ES-I3 (cell line): ENCODE data around the gene EFR3B.
"Not testable (repeated sequence)": the region's sequence is repeated elsewhere in the genome, so short reads cannot be mapped to it uniquely, and the experiment has no call there.

Source experiments
- H3K36me3 ChIP-seq: 2 replicates; pipeline ENCODE4 v1.6.1; 2013; ENCODE audit warnings: mild to moderate bottlenecking, low read length, control low read depth, moderate library complexity; ENCODE audit not compliant: insufficient read depth
- H3K4me1 ChIP-seq: 2 replicates; pipeline ENCODE4 v1.6.1; 2013; ENCODE audit warnings: mild to moderate bottlenecking, control low read depth, low read length; ENCODE audit not compliant: insufficient read depth
- H3K9ac ChIP-seq: 2 replicates; pipeline ENCODE4 v1.6.1; 2013; ENCODE audit warnings: low read depth, mild to moderate bottlenecking, low read length, moderate library complexity
- H3K9me3 ChIP-seq: 2 replicates; pipeline ENCODE4 v1.6.1; 2013; ENCODE audit warnings: mild to moderate bottlenecking, low read length, moderate library complexity; ENCODE audit not compliant: control insufficient read depth, insufficient read depth

EFR3B gene

DNA sequence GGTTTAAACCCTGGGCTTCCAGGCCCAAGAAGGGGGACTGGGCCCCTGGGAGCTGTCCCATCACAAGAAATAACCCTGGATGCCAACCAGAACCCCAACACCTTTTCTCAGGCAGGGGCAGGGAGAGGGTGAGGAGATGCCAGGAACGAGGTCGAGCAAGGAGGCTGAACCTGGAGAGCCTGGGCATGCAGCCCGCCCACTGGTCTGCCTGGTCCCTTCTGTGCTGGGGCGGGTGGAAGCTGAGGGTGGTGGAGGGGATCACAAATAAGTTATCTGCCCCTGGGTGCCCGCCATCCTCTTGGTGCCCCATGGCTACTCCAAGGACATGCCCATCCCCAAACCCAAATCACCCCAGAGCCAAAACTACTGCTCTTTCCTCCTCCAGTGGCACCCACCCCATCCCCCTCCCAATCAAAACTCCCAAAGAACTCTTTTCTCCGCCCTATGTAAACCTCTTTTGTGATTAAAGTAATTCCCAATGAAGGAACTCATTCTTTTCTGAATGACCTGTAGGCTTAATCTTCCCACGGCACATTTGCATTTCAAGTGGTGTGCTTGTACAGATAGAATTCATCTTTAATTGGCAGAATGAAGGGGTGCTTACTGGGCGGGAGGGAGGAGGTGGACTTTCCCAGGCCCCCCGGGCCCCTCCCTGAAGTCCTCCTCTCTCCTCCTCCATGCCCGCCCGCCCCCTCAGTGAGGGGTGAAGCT lies 47.9 kb downstream of the EFR3B start:
- H3K9ac ChIP-seq, result no peak overlapping the region
- peaks cover 25% of the 10 kb centered on the region for H3K4me1 ChIP-seq
- H3K9me3 ChIP-seq, result no peaks in the 10 kb centered on the region
- no peaks in the 10 kb centered on the region for H3K36me3 ChIP-seq

DNA sequence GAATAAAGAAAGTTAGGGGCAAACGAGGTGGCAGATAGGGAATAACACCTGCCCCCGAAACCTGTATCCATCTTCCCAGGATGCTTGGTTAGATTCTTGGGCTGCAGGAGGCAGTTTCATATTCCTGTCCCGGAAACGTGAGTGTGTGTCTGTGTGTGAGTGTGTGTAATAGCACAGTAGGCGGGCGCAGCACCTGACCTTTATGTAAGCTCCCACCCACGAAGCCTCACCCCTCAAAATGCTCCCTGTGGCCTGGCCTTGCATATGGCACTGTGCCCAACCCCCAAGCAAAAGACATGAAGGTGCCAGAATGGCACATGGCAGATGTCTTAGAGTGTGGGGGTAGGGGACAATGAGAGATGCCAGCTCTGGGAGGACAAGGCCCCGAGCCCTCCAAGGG lies 48.9 kb downstream of the EFR3B start:
- no peak overlapping the region for H3K9ac ChIP-seq
- H3K9me3 ChIP-seq, result no peaks in the 10 kb centered on the region
- H3K4me1 ChIP-seq, result peaks cover 25% of the 10 kb centered on the region
- H3K36me3 ChIP-seq, result no peaks in the 10 kb centered on the region

DNA sequence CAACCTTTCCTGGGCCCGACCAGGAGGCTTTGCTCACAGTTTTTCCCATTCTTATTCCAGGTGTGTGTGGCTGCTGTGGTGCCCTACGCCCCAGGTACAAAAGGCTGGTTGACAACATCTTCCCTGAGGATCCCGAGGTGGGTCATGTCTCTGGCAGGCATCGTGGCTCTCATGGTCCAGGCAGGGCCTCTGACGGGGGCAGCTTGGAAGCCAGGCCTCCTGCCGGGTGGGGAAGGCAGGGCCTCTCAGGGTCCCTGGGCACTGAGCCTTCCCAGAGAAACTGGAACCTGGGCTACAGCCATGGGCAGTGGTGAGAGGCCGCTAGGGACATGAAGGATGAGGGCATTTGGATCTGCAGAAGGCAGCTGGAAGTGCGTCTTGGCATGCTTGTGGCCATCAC lies 49.4 kb downstream of the EFR3B start:
- Histone ChIP-seq H3K4me1 (peaks cover 25% of the 10 kb centered on the region), H3K9ac (no peak overlapping the region), H3K9me3 (no peaks in the 10 kb centered on the region), H3K36me3 (no peaks in the 10 kb centered on the region)

DNA sequence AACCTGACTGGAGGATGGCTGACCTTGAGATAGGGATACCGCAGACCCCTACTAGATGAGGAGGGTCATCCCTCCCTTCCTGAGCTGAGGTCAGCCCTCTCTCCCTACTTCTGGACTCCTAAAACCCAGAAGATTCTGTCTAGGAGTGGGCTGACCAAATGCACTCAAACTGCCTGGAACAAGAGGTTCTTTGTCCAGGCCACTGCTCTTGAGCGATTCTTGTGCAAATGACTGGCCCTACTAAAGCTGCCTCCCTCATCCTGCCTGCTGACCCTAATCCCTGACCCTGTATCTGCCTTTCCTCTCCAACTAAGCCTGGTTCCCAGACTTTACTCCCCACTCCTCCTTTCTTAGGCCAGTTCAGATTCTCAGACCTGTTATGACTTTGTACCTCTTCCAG lies 56.2 kb downstream of the EFR3B start:
- Histone ChIP-seq H3K9ac (no peak overlapping the region), H3K36me3 (no peaks in the 10 kb centered on the region), H3K4me1 (peaks cover 12% of the 10 kb centered on the region), H3K9me3 (no peaks in the 10 kb centered on the region)

DNA sequence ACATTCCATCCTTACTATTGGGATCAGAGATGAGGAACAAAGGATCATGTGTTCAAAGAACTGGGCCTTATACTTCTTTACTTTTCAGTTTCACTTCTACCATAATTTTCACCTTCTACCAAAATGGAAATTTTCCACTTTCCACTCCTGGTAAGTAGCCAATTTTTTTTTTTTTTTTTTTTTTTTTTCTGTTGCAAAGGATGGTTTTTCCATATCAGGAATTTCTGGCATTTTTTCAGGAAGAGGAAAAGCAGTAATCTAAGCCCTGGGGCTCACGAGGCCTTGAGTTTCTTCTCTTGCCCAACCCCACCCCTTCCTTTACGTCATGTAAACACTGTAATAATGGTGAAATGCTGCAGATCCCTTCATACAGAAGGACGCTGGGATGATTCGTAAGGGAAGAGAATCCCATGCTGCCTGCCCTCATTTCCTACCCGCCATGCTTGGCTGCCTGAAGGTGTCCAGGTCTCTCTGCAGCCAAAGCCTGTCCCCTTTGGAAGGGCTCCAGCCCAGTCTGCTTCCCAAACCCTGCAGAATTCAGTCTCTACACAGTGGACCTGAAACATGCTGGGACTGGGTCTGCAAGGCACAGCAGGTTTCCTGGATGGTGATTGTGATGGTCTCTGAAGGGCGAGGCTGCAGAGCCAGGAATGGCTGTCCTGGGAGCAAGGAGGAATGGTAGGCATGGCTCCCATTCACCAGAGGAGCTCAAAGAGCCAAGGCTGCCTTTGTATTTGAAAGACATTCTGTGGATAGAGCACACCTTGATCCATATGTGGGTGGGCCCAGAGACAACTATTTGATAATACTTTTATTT lies 57.0 kb downstream of the EFR3B start:
- Histone ChIP-seq H3K9me3 (no peaks in the 10 kb centered on the region), H3K9ac (no peak overlapping the region), H3K4me1 (peaks cover 12% of the 10 kb centered on the region), H3K36me3 (no peaks in the 10 kb centered on the region)

DNA sequence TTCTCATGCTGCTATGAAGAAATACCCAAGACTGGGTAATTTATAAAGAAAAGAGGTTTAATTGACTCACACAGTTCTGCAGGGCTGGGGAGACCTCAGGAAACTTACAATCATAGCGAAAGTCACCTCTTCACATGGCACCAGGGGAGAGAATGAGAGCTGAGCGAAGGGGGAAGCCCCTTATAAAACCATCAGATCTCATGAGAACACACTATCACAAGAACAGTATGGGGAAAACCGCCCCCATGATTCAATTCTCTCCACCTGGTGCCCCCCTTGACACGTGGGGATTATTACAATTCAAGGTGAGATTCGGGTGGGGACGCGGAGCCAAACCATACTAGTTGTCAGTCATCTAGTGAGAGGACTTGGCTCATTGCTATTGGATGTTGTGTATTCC lies 60.5 kb downstream of the EFR3B start:
- H3K9me3 ChIP-seq, H3K9ac ChIP-seq, H3K36me3 ChIP-seq: not testable (repeated sequence)
- H3K4me1 ChIP-seq, result peaks cover 19% of the 10 kb centered on the region

DNA sequence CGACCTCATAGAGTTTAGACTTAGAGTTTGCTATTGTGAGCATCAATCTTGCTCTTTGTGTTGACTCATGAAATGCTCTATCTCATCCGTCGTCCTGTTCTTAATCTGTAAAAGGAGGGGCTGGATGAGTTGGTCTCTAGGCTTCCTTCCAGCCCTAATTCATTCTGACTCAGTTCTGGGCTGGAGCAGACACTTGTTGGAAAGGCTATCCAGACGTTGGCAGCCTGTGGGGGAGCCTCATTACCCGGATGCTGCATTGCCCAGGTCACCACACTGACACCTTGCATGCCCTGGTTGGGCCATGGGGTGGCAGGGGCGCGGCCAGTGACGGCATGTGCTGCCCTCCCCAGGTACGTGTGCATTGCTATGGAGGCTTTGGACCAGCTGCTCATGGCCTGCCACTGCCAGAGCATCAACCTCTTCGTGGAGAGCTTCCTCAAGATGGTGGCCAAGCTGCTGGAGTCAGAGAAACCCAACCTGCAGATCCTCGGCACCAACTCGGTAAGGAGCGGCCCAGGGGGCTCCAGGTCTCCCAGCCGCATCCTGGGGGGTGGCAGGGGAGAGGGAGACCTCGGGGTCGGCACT lies 61.5 kb downstream of the EFR3B start:
- Histone ChIP-seq H3K4me1 (peaks cover 15% of the 10 kb centered on the region), H3K9ac (no peak overlapping the region), H3K36me3 (no peaks in the 10 kb centered on the region), H3K9me3 (no peaks in the 10 kb centered on the region)

DNA sequence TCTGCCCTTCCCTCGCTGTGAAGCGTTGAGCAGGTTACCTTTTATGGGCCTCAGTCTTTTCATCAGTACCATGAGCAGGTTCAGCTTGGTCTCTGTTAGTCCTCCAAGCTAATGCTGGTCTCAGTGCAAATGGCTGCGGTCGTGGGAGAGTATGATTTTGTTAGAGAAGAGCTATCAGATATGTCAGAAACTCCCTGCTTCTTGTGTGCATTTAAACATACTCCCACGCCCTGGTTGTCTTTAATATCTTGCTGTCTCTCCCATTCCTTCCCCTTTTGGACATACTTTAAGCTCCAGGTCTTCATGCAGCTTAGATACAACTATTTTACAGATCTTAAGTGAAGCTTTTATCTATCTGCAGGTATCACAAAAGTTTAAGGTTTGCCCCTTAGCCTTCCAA lies 62.9 kb downstream of the EFR3B start:
- no peak overlapping the region for H3K9ac ChIP-seq
- H3K4me1 ChIP-seq, result peaks cover 12% of the 10 kb centered on the region; the same call in 1 of the 2 replicates
- no peaks in the 10 kb centered on the region for H3K36me3 ChIP-seq
- no peaks in the 10 kb centered on the region for H3K9me3 ChIP-seq

DNA sequence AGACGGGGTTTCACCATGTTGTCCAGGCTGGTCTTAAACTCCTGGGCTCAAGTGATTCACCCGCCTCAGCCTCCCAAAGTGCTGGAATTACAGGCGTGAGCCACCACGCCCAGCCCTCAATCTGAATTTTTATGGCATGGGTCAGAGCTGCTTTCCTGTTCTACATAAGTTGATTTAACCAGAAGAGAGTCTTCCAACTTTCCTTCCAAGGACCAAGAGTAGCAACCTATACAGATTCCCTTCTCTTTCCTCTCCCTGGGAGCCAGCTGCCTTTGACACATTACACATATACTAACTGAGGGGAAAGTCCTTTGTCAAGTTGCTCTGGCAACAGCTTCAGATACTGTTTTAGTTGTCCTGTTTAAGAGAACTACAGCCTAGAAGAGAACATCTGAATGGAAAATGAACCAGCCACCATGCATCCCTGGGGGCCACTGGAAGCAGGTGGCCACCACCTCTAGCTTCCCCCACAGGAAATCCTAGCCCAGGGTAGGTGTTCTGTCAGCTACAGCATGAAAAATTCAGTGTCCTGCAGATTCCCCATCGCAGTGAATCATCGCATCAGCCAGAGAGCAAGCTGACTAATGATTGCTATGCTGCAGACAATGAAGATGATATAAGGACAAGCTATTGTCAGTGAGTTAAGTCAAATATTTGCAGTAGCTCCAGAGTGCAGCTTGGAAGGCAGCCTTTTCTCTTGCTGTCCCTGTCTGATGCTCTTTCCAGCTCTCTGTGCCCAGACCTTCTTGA lies 63.6 kb downstream of the EFR3B start:
- H3K4me1 ChIP-seq, result peaks cover 13% of the 10 kb centered on the region; the same call in 1 of the 2 replicates
- H3K36me3 ChIP-seq, result no peaks in the 10 kb centered on the region
- no peaks in the 10 kb centered on the region for H3K9me3 ChIP-seq
- no peak overlapping the region for H3K9ac ChIP-seq

DNA sequence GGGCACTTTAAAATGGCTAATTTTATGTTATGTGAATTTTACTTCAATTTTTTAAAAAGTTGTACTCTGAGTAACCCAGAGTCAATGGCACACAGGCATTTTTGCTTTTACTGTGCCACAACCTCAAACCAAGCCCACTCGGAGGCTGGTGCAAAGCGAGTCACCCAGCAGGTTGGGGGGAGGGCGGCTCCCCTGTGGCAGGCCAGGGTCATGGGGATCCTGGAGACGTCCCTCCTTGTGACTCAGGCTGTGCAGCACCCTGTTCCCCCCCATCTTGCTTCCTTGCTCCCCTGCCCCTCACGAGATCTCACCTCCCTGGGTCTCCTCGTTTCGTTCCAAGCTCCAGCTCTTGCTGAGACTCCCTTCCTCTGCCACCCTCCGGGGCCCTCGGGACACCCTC lies 67.9 kb downstream of the EFR3B start:
- Histone ChIP-seq H3K9me3 (no peaks in the 10 kb centered on the region), H3K36me3 (no peaks in the 10 kb centered on the region), H3K4me1 (peaks cover 13% of the 10 kb centered on the region; the same call in 1 of the 2 replicates), H3K9ac (no peak overlapping the region)

DNA sequence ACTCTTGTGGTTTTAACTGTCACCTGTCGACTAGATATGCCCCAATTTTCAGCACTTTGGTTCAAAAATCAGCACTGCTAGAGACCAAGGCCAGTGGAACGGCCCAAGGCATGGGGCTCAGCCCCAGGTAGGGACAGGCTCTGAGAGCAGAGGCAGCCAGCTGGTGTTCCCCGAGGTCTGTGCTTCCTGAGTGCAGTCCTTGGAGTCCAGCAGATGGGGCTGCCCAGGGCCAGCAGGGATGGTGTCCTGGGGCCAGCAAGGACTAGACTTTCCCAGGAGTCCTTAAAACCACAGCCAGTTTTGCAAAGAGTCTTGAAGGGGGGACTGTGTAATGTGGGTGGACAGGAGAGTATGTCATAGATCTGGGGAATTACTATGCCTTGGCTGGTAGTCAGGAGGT lies 70.2 kb downstream of the EFR3B start:
- Histone ChIP-seq H3K4me1 (peaks cover 6% of the 10 kb centered on the region; the same call in 1 of the 2 replicates), H3K36me3 (no peaks in the 10 kb centered on the region), H3K9me3 (no peaks in the 10 kb centered on the region), H3K9ac (no peak overlapping the region)

DNA sequence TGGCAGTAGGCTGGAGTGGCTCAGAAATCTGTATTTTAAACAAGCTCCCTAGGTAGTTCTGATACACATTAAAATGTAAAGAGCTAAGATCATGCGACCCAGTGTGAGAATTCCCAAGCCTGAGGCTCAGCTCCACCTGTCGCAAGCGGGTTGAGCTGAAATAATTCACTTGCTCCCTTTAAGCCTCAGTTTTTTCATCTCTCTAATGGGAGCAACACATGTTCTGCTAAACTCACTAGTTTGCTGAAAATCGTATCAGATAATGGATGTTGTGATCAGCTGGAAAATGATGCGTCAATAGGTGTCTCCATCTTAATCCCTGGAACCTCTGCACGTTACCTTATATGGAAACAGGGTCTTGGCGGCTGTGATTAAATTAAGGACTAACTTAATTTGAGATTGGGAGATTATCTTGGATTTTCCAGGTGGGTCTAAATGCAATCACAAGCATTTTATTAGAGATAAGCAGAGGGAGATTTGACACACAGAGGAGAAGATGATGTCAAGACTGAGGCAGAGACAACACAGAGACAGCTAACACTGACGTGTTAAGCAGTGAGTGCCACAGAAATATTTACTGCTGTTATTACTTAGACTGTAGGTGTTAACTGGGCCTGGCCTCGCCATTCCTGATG lies 73.5 kb downstream of the EFR3B start:
- Histone ChIP-seq H3K9ac (no peak overlapping the region), H3K36me3 (no peaks in the 10 kb centered on the region), H3K4me1 (no peaks in the 10 kb centered on the region), H3K9me3 (no peaks in the 10 kb centered on the region)

DNA sequence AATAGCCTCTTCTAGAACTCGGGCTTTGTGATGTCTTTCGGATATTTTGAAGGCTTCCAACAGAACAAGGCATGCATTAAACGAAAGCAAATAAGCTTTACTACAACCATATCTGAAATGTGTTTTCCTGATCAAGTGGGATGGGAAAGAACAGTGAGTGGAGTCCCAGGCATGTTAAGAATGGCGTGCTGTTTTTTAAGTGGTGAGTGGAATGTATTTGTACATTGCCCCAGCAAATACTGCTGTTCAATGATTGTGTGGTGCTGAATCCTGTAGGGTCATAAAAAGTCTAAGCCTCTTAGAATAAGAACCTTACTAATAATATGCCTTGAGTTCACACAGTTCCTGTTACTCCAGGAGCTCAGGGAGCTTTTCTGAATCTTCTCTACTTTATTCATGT lies 74.0 kb downstream of the EFR3B start:
- Histone ChIP-seq H3K9ac (no peak overlapping the region), H3K36me3 (no peaks in the 10 kb centered on the region), H3K9me3 (no peaks in the 10 kb centered on the region), H3K4me1 (no peaks in the 10 kb centered on the region)

DNA sequence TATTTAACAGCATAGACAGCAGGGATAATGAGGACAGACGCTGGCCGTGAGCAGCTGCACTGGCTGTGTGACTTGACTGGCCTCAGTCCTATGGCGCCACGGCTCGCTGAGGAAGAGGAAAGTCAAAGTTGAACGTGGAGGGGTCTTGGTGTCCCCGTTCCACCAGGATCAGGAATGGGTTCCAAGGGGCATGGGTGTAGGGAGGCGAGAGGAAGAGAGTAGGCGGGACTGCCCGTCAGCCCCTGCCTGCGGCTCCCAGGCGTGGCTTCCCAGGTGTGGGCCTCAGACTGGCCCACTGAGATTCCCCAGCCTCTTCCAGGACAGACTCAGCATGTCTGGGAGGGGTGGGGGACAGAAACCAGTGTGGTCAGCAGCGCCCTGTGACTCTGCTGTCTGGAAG lies 75.1 kb downstream of the EFR3B start:
- Histone ChIP-seq H3K9ac (no peak overlapping the region), H3K36me3 (no peaks in the 10 kb centered on the region), H3K4me1 (no peaks in the 10 kb centered on the region), H3K9me3 (no peaks in the 10 kb centered on the region)
